GM19023 (cell line): Measurements from ENCODE around the gene LHX2.

ENCODE experiments used
- ATAC-seq: cut with Tn5 transposase; IDR thresholded peaks from one replicate; pipeline ENCODE4 v1.9.1; 2021; ENCODE audit warnings: mild to moderate bottlenecking, moderate library complexity; ENCODE audit not compliant: unreplicated experiment

The LHX2 gene

DNA sequence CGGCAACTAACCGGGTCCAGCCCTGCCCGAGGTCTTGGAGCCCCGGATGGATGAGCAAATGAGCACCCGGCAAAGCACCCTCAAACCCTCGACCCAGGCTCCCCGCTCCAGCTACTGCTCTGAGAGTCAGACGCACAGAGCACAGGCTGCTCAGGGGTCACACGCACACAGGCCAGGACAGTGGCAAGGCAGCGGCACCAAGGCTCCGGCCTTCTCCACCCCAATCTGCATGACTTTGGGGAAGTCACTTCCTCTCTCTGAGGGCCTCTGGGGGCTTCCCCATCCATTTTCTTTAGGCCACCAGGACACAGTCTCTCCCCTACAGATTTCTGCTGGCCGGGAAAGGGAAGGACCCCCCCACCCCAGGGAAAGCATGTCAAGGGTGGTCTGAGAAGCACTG is 18.0 kb downstream of the LHX2 start:
- no peak for ATAC-seq

GRCh38 chr9:124030969-124031451 is 19.4 kb downstream of the LHX2 start:
- ATAC-seq = no peak

- ATAC-seq = no peak
These were observed 20.7 kb downstream of the LHX2 start for GRCh38 chr9:124032247-124032646.

- no peak for ATAC-seq
These were observed 21.8 kb downstream of the LHX2 start for GRCh38 chr9:124033348-124033747.

DNA sequence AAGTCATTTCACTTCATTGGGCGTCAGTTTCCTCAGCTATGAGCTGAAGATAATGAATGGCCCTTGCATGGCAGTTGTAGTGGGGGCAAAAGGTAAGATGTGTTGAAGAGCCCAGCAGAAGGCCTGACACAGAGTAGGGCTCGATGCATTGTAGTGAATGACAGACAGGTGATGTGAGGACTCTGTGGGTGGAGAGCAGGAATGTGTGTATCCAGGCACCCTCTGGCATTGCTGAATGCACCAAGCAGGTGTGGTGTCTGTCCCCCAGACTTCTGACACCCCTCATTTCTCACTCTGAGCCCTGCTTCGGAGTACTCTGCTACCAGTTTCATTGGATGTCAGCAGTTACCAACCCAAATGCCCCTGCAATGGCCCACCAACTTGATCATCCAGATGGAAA is 22.4 kb downstream of the LHX2 start:
- ATAC-seq = no peak

DNA sequence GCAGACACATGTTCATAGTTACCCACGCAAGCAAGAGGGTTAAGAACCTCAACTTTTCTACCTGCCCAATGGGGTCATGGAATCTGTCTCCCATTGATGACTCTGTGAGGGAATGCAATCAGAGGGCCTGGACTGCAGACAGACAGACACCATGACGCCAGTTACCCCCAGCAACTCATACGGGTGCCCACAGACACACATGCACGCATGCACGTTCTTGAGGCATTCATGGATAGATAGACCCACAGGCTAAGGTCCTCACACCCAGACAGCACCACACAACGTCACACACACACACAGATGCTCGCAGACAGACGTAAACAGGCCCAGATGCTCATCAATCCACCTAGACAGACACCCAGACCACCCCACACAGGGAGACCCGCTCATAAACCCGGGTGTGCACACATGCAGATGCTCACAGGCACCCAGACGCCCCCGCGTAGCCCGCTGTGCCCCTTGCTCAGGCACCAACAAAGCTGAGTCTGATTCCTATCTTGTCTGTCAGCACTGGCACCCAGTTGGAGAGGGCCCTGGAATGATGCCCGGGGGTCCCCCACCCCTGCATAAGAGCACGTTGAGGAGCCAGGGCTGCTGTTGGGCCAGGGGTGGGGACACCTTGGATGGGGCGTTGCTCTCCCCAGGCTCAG is 23.6 kb downstream of the LHX2 start:
- ATAC-seq = no peak

DNA sequence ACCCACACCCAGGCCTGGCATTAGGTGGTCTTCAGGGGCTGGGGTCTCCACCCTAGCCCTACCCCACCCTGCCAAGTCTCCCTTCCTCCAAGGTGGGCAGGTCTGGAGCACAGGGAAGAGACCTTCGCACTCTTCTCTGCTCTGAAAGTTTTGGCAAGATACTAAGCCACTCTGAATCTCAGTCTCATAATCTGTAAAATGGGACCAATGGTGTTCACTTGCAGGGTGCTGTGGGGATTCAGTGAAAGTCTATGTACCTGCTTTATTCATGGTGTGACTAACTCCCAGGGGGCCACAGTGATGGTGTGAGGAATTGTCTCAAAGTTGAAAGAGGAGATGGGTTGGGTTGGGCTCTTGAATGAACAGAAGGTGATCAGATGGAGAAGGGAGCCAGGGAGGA is 25.0 kb downstream of the LHX2 start:
- ATAC-seq = no peak

GRCh38 chr9:124037790-124038189 is 26.2 kb downstream of the LHX2 start:
- no peak for ATAC-seq

DNA sequence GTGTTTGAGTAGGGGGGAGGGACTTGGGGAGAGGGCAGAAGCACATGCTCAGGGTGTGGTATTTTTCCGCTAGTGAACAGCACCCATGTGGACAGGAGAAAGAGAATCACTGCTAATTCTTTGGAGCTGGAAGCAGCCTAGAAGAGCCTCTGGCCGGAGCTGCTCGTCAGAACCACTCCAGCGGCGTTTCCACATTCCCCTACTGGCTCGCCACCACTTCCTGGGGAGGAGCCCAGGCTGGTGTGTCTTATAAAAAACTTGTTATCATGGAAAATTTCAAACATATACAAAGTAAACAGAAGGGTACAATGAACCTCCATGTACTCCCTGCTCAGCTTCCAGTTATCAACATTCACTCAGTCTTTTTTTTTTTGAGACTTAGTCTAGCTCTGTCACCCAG is 26.7 kb downstream of the LHX2 start:
- no peak for ATAC-seq

- ATAC-seq = no peak
These were observed 27.4 kb downstream of the LHX2 start for GRCh38 chr9:124038790-124039633.

- no peak for ATAC-seq
These were observed 28.8 kb downstream of the LHX2 start for GRCh38 chr9:124040186-124040931.

- no peak for ATAC-seq
These were observed 29.6 kb downstream of the LHX2 start for GRCh38 chr9:124040935-124041816.

DNA sequence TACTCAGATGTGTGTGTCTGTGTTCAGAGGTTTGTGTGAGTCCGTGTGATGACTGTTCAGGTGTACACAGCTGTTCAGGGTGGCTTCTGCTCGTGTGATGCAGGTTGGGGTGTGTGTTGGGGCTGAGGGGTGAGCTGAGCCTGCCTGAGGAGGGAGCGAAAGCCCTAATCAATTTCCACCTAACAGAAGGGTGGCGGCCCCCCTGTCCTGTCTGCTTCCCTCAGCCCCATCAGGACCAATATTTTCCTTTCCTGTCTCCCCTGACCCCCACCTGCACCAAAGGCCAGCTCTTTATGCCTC is 30.2 kb downstream of the LHX2 start:
- ATAC-seq = no peak

DNA sequence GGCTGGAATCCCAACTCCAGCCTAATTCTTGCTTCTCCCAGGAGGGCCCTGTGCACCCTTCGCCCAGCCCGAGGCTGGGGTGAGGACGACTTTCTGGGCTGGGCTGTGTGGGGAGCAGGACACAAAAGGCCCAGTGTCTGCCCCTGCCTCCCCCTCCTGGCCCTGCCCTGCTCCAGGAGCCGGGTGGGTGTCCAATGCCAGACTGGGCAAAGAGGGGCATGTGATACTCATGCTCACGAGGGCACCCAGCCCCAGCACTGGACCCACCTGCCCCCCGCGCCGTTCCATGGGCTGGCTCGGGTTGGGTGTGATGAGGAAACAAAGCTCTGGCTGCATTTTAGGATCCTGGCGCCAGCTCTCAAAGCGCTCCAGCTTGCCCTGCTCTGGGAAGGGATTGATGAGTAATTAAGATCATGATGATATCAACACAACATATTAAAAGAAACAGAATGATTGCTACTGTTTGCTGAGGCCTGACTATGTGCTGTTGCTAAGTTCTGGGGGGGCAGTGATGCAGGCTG is 30.7 kb downstream of the LHX2 start:
- ATAC-seq = no peak

- ATAC-seq = no peak
These were observed 32.9 kb downstream of the LHX2 start for GRCh38 chr9:124044448-124044847.

DNA sequence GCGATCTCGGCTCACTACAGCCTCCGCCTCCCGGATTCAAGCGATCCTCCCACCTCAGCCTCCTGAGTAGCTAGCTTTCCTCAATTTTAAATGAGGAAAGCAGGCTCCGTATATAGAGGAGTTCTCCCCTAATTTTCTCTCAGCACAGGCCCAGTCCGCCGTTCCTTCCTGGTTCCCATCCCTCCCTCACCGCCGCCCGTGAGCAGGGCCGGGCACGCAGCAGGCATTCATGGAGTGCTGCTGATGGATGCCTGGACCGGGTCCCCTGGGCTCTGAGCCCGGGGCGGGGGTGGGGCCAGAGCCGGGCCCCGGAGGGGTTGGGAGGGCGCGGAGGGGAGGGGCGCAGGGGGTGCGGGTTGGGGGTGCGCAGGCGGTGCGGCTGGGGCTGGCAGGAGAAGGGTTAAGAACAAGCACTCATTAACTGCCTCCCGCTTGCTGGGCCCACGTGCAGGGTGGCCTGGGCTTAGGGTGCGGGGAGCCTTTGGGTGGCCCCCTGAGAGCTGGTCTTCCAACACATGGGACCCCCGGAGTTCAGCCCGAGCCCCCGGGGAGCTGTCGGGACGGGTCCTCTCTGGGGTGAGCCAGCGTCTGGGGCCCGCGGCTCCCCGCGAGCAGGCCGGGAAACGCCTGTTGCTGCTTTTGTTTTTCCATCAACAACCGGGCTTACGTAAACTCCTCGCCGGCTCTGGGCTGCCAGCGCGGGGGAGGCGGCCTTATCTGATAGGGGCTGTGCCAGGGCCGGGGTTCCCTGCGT is 33.7 kb downstream of the LHX2 start:
- ATAC-seq = no peak

GRCh38 chr9:124045830-124046177 is 34.2 kb downstream of the LHX2 start:
- no peak for ATAC-seq

GRCh38 chr9:124046189-124046588 is 34.6 kb downstream of the LHX2 start:
- no peak for ATAC-seq

- no peak for ATAC-seq
These were observed 35.7 kb downstream of the LHX2 start for GRCh38 chr9:124047251-124047672.

DNA sequence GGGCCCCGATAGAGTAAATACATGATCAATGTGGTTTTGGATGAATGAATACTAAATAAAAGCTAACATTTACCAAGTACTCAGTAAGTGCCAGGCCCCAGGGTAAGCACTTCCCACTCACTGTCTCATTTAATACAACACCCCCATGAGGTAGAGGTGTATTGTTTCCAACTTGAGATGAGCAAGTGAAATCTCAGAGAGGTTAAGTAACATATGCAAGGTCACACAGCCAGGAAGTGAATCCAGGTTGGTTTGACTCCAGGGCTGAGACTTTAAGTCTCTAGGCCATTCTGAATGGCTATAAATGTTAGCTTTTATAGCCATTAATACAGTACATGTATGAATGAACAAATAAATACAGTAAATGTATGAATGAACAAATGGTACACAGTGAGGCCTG is 39.4 kb downstream of the LHX2 start:
- no peak for ATAC-seq
